GM19324 (cell line): Measurements from ENCODE around the gene PLCB1.

ENCODE experiments used
- ATAC-seq: cut with Tn5 transposase; IDR thresholded peaks from one replicate; pipeline ENCODE4 v1.9.1; 2021; ENCODE audit warnings: mild to moderate bottlenecking, moderate library complexity; ENCODE audit not compliant: unreplicated experiment, low FRiP score

PLCB1 gene

DNA sequence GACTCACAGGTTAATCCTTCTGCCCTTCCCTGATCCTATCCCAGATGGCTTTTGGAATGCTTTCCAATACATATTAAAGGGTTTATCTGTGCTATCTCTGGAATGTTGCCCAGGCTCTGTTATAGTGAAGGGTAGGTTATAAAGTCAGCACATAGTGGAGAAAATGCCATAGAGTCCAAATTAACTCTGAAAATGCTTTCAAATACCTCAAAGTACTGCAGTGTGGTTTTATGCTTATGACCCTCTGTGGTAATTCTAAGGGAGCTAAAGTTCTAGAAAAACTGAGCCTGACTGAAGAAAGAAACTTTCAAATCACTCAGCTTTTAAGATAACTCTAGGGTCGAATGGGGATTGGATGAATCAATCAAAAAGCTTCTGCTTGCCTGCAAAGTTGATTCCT, 159.8 kb downstream of the PLCB1 start:
- ATAC-seq: no peak

DNA sequence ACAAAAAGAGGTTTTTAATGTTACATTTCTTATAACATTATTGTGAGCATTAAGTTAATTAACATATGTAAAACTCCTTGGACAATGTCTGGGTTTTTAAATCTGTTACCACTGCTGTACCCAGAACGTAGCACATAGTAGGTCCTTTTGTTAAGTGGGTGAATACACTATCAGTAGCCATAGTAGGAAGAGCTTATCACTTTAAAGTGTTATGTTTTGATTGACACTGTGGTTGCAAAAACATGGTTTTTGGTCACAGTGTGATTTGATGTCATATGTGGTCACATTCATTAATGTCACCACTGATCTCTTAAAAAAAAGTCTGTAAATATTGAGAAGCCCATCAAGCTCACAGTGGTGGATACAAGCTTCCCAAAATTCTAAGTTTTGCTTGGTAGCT, 160.7 kb downstream of the PLCB1 start:
- no peak for ATAC-seq

DNA sequence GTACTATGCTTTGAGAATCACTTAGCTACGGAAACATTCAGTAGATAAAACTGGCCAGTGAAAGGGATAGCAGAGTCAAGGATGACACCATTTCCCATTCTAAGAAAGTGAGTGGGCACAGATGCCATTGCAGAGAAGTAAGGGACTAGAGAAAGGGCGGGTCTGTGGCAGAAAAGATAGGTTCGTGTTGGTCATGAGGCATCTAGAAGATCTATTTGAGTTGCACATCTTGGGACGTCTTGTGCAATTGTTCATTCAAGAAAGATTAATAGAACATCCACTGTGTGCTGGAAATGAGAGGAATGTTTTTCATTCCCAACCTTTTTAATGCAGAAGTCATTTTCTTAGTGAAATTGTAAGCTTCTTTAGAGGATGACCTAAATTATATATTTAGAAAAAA, 161.7 kb downstream of the PLCB1 start:
- no peak for ATAC-seq

DNA sequence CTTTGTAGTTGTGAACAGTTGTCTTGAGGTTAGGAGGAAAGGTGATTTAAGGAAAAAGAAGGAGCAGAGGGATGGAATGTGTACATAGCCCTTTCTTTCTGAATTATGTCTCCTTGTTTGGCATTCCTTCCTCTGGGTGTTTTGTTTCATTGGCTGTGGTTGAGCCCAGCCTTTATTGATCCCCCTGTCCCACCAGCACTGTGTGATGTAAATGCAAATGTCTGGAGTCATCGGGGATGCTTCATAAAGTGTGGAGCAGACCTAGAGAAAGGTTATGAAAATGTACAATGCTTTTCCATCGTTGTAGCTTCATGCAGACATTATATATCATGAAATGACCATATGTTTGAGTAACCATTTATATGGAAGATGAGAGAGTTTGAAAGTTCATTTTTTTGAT, 164.5 kb downstream of the PLCB1 start:
- ATAC-seq: no peak

DNA sequence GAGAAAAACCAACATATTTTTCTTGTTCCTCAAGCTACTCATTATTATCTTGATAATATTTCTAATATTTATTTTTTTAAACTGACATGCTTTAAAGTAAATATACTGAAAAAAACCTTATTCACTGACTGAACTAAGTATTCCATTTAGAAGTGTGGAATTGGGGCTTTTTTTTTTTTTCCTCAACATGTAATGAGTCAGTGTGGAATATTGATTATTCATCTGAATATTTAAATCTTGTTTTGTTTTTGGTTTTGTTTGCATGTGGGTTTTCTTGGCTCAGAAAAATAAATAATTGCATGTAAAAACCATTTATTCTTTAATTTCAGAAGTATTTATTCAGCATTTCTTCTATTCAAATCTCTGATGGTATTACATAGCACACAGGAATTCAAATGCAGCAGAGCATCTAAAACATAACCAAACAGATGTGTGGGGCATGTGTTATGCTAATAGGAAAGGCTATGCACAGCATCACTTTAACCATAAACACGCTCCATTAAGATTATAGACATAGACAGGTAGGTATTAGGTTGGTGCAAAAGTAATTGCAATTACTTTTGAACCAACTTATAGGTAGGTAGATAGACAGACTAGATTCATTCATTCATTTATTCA, 166.5 kb downstream of the PLCB1 start:
- no peak for ATAC-seq

DNA sequence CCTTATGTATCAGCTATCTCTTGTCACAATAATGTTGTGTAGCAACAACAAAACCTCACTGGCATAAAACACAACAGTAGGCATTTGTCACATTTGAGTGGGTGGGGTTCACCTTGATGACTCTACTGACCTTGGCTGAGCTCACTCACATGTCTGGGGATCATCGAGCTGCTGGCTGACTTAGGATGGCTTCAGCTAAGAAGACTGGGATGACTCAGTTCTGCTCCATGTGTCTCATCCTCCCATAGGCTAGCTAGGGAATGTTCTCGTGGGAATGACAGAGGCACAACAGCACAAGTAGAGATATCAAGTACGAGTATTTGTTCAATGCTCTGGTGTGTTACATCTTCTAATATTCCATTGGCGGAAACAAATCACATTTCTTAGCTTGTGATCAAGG, 167.9 kb downstream of the PLCB1 start:
- no peak for ATAC-seq

DNA sequence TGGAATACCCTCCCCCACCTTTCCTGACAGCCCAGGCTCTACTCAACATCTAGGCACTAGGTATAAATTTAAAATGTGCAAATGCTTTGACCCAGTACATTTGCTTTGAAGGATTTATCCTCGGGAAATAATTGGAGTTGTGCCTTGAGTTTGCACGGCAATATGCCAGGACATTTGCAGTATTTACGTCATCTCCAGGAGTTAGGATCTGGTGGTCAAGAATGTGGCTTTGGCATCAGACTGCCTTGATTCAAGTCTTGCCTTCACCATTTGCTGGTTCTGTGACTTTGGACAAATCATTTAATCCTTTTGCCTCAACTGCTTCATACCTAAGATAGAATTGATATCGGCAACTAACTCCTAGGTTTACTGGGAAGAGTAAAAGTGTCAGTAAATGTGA, 169.6 kb downstream of the PLCB1 start:
- no peak for ATAC-seq

DNA sequence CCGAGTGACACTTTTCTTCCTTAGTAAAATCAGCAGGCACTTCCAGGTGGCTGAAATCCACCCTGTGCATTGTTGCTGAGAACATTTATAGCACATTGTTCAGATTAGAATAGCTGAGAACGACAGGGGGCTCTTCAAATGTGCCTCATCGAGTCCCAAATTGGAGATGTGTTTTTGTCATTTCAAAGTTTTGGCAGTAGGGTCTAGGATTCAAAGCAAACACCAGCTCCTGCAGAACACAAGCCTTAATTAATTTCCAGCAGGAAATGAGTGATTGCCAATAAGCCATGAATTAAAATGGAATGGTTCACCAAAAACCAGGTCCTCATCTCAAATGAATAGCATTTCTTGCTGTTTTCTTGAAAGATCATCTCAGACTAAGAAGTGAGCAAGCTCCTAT, 171.6 kb downstream of the PLCB1 start:
- ATAC-seq: no peak

DNA sequence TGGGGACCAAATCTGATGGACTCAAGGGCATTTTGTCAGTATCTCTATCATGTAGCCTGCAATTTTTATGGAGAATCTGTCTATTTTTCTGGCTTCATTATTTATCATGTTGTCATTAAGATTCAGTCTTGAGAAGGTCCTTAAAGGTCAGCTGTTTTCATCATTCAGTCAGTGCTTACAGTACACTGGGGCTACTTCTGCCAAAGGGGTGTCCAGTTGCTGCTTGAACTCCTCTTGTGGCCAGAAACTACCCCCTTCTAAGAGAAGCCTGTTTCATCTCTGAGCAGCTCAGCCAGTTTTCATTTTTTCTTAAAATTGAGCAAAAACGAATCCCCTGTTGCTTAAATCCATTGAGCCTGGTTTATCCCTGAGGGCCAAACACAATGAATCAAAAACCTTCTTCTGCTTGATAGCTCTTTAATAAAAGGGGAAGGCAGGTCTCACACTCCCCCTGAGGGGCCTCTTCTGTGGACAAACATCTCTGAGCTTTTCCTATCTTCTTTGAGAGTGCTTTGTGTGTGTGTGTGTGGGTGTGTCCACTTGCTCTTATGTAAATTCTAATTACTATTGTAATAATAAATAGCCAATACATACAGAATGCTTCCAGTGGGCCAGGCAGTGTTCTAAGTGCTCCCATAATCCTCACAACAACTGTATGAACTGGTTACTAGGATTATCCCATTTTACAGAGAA, 172.2 kb downstream of the PLCB1 start:
- ATAC-seq: no peak

DNA sequence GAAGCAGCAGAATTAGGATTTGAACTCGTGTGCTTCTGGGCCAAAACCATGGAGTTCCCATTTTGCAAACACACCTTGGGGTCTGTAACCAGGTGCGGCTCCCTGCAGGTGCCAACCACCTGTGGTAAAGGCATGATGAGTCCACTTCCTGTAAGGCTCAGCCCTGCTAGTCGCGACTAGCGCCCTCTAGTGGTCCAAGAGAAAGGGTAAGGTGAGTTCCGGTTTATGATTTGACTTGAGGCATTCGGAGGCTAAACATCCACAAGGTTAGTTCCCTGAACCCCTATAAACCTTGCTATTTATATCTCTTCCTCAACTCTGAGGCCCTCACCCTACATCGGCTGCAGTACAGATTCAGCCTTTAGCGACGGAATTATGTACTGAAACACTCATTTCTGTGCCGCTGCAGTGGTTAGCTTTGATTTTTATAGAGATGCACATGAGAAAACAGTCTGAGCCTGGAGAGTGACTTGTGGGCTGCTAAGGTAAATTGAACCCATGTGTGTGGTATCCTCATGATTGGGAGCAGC, 173.4 kb downstream of the PLCB1 start:
- peak; percentile 77 for ATAC-seq

DNA sequence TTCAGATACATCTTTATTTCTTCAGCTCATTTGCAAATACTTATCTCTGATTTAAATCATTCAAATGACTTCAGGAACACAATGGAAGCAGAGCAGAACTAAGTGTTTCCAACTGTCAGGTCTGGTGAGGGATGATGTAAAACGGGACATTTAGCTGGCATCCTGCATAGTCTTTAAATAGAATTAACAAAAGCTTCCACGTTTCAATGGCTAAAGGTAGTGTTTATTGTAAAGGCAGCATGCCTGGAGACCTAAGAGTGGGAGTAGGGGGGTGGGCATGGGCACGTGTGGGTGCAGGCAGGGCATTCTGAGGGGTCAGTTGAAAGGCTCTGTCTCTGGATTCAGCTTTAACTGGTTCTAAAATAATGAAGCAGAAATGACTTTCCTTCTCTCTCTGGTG, 174.9 kb downstream of the PLCB1 start:
- no peak for ATAC-seq

DNA sequence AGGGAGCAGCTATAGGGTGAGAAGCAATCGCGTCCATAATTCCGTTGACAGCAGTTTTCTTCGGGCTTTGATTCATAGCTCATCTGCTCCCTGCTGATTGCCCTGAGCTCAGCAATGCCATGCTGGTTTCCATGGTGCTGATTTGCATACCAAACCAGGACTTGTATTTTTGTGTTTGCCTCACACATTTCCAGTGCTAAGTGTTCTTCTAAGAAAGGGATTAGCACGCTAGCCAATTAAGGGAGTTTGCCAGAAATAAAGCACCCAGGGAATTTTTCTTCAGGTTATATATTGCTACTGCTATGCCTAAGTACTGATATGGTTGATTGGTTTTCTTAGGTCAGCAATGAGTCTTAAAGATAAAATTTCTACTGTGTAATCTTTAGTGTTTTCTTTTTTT, 177.6 kb downstream of the PLCB1 start:
- no peak for ATAC-seq

DNA sequence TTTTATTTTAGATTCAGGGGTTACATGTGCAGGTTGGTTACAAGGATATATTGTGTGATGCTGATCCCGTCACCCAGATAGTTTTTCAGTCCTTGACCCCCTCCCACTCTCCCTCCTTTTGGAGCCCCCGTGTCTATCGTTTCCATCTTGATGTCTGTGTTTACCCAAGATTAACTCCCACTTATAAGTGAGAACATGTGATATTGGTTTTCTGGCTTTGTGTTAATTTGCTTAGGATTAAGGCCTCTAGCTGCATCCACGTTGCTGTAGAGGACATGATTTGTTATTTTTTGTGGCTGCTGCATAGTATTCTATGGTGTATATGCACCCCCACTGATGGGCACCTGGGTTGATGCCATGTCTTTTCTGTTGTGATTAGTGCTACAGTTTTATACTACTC, 178.6 kb downstream of the PLCB1 start:
- ATAC-seq: no peak

DNA sequence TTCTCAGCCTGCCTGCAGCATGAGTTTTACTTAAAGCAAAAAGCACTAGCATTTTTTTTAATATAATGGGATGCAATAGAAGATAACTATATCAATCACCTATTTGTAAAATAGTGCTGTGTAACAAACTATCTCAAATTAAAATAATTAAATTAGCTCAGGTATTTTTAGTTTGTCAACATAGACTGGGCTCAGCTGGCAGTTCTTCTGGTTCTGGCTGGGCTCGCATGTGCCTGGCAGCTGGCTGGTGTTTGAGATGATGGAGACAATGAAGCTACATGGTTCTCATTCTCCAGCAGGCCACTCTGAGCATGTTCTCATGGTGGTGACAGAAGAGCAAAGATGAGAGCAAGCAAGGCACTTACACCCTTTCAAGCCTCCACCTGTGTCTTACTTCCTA, 181.0 kb downstream of the PLCB1 start:
- no peak for ATAC-seq

DNA sequence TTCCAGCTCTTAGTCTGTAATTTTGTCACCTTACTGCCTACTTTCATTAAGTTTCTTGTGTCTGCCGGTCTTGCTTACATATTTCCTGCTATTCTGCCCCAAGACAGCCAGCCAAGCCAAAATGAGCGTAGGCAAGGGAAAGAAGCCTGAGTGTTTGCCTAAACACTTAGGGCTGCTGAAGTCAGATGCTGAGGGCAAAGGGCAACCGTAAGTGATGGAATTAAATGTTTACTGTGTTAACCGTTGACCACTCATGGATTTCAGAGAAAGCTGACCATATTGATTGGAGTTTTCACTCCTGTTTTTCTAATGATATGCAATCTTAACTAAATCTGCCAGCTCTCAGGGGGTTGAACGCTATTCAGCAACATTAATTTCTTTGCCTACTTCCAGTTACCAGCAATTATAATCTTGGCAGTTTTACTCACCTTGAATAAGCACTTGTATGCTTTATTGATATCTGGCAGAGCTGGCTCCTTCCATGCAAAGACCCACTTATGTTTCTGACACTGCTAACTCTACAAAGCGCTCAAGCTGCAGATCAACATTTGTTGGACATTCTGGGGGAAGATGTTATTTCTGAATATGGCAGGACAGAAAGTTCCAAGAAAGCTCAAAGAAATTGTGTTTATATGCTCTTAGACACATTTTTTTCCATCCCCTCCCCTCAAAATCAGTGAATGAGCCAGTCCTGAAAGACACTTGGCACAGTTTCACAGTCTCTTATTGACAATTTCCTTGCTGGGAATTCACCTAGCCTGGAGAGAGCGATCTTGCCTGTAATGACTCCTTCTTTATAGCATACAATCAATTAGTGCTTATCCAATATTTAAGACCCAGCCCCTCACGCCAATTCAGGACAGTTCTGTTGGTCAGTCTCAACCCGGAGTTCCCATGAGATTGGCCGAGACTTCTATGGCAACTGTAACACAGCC, 183.8 kb downstream of the PLCB1 start:
- ATAC-seq: no peak

DNA sequence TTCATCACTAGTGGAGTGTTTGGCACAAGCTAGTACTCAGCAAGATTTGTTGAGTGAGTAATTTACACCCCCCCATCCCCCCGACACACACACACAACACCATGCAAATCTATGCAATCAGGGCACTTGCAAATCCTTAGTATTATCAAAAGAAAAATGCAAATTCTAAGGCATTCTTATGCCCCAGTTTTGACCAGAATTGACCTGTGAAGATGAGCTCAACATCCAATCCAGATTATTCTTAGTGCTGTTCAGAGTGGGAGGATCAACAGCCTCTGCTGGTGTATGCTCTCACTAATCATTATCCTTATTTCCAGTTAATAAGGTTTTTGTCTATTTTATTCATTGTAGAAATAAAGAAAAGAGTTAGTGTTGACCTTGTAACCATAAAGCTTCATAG, 185.4 kb downstream of the PLCB1 start:
- no peak for ATAC-seq

DNA sequence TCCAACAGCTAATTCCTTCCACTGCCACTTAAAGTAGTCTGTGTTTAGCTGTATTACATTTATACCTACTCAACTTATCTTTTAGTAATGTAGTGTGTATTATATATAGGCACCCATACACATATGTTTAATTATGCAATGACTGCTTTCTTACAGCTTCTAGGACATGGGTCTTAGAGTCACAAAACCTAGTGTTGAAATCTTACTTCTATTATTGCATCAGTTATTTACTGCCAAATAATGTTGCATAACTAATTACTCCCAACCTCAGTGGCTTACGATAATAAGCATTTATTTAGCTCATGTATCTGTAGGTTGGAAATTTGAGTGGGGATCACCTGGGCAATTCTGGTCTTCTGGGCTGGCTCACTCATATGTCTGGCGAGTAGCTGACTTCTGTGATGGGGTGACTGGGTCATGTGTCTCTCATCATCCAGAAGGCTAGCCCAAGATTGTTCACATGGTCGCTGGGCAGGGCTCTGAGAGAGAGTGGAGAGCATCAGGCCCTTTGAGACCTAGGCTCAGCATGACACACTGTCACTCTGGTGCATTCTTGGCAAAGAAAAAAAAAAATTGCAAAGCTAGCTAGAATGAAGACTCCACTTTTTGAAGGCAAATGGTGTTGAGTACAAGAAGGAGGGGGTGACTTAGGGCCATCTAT, 187.0 kb downstream of the PLCB1 start:
- no peak for ATAC-seq

DNA sequence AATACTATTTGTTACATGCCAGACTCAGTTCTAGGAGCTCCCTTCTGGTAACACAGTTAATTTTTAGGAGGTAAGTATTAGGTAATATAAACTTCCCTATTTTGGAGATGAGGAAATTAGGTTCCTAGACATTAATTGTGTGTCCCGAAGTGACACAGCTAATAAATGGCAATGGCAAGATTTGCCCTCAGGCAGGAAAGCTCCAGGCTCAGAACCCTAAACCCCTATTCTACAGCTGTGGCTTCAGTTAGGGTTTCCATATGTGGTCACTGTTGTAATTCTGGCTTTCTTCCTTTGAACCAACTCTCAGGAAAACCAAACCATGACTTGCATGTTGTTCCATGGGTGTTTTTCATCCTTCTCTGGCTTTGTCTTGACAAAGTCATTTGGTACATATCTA, 188.2 kb downstream of the PLCB1 start:
- ATAC-seq: no peak

DNA sequence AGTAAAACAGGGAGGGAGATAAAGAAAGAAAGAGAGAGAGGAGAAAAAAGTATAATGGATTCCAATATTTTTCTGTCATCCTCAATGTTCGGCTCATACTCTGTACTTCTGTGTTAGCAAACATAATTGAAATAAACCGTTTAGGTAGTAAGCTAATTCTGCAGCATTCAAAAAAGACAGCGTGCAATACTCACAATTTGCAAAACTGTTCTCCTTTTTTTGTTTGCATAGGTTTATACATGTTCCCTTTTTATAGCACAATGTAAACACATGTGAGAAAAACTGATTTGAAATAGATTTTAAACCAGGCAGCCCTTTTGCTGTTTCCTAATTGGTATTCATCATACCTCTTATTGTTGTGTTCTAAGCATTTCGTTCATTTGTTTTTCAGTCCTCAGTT, 188.9 kb downstream of the PLCB1 start:
- ATAC-seq: no peak

DNA sequence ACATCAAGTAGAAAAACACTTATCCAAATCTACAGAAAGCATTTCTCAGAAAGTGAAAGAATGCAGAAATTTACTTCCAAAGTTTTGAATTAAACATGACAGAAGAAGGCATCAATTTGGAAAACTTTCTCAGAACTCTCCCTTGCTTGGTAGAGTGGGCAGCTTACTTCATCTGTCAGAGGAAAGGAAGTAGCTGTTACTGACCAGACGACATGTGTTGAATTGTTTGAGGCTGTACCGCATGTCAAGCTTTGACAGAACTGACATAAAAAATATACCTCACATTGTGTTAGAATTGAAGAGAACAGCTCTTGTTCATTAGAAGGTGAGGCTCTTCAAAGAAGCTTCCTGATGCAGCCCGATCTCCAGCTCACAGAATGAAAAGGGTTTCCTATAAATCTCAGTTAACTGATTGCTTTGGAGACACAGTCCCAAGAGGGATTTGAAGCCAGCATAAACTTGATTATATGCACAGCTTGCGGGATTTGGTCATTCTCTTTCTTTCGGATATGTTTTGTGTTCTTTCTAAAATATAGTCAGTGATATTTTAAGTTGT, 190.7 kb downstream of the PLCB1 start:
- ATAC-seq: no peak
